GM18951 (cell line): ENCODE data around the gene PRSS27.

ENCODE experiments used
- POLR2A ChIP-seq: IDR thresholded peaks from 4 replicates; pipeline ENCODE4 v1.6.1; 2011; ENCODE audit warnings: mild to moderate bottlenecking; ENCODE audit not compliant: insufficient read length, insufficient read depth; ENCODE audit errors: extremely low read depth
- in situ Hi-C: fragments of 300-500 bp; cut with MboI; formaldehyde crosslinking; loops from one replicate; pipeline ENCODE4 v1.12.0; 2022; ENCODE audit warnings: low sequenced_read_pairs, mixed read lengths, inconsistent platforms; ENCODE audit not compliant: unreplicated experiment

PRSS27 gene

GRCh38 chr16:2743007-2743810, 23.2 kb upstream of the PRSS27 start:
- TF ChIP-seq POLR2A: no peak
- in situ Hi-C loops: no loop called here

GRCh38 chr16:2742323-2743006, 22.4 kb upstream of the PRSS27 start:
- TF ChIP-seq POLR2A: no peak
- in situ Hi-C loops: no loop called here

DNA sequence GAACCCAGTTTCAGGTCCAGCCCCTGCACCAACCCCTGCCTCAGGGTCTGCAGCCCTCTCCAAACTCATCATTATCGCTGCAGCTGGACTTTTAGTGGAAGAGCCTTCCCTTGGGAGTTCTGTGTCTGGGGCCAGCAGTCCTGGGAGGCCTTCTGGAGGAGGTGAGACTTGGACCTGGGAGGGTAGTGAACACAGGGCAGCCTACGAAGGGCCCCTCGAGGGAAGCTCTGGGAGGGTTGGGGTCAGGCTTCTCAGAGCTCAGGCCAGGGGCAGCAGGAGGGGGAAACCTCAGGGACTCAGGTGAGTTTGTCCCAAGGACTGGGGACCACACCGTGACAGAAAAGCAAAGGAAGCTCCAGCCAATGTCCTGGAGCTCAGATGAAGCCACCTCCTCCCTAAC, 21.1 kb upstream of the PRSS27 start:
- in situ Hi-C loops: no loop called here

GRCh38 chr16:2740476-2740875, 20.5 kb upstream of the PRSS27 start:
- in situ Hi-C loops: no loop called here
- no peak for TF ChIP-seq POLR2A

More for the DNA sequence above, 21.1 kb upstream of the PRSS27 start:
- no peak for TF ChIP-seq POLR2A

DNA sequence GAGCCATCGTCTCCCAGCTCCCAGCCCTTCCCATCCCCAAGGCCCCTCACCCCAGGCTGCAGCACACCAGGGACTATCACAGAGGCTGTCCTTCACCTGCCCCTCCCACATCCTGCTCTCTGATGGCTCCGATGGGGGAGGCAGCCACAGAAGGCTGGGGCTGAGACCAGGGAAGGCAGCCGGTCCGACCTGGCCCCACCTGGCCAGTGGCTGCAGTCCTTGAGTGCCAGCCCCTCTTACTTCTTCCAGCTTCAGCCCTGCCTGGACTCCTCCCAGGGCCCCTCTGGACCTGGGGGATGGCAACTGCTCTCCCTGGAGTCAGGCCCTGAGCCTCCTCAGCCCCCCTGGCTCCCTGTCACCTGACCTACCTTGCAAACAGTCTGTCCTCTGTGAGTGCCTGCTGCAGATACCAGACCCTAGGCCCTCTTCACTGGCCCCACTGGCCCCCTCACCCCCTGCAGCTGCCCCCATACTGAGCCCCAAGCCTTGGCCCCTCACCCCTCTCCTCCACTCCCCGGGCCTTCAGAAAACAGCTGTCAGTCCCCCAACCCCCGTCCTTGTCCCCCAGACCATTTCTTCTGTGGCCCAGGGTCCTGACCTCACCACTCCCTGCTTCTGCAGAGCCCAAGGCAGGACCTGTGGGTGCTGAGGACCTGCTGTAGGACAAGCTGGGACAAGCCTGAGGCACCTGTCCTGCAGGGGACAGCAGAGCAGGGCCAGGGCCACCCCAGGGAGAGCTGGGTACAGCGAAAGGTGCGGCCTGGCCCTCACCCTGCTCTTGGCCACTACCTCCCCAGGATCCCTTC, 19.8 kb upstream of the PRSS27 start:
- in situ Hi-C loops: no loop called here
- TF ChIP-seq POLR2A: no peak

- in situ Hi-C loops: no loop called here
Measured at GRCh38 chr16:2738615-2739014, 18.6 kb upstream of the PRSS27 start.

GRCh38 chr16:2737895-2738418, 17.9 kb upstream of the PRSS27 start:
- in situ Hi-C loops: no loop called here
- no peak for TF ChIP-seq POLR2A

More at GRCh38 chr16:2738615-2739014, 18.6 kb upstream of the PRSS27 start:
- no peak for TF ChIP-seq POLR2A

GRCh38 chr16:2737238-2737605, 17.2 kb upstream of the PRSS27 start:
- no peak for TF ChIP-seq POLR2A
- in situ Hi-C loops: no loop called here

DNA sequence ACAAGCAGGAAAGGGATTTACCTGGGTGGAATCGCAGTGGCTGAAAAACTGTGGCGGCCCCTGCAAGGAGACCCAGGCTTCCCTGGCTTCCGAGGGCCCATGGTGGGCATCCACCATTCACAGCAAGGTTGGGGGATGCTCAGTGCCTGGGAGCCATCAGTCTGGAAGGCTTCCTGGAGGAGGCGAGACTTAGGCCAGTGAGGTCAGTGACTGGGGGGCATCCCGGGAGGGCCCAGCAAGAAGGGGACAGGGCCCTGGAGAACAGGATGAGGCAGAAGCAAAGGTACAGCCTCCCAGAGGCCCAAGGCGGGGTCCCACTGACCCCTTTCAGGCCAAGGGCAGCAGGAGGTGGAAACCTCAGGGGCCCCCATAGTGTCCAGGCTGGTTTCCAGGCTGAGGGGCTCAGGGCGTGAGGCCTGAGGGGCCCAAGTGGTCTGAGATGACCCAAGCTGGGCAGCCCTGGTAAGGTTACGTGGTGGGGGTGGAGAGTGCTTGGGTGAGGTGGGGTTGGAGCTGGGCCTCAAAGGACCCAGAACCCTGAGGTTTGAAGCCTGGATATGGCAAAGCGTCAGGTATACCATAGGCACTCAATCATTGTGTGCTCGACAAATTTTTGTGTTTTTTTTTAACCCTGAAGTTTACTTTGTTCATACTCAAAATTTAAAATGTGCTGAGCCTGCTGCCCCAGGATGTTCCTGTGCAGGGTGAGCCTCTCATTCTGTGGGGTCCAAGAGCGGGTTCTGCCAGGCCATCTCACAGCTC, 16.6 kb upstream of the PRSS27 start:
- no peak for TF ChIP-seq POLR2A
- in situ Hi-C loops: no loop called here

- in situ Hi-C loops: no loop called here
- TF ChIP-seq POLR2A: no peak
Measured at GRCh38 chr16:2734844-2735515, 15.0 kb upstream of the PRSS27 start.

DNA sequence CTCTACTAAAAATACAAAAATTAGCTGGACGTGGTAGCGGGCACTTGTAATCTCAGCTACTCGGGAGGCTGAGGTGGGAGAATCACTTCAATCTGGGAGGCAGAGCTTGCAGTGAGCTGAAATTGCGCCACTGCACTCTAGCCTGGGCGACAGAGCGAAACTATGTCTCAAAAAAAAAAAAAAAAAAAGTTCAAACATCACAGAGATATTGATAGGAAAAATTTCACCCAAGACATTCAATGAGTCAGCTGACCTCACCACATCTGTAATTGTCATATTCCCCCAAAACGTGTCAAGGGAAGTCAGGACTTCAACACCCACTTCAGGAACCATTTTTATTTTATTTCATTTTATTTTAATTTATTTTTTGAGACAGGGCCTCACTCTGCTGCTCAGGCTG, 8.0 kb upstream of the PRSS27 start:
- in situ Hi-C loops: no loop called here
- TF ChIP-seq POLR2A: no peak

DNA sequence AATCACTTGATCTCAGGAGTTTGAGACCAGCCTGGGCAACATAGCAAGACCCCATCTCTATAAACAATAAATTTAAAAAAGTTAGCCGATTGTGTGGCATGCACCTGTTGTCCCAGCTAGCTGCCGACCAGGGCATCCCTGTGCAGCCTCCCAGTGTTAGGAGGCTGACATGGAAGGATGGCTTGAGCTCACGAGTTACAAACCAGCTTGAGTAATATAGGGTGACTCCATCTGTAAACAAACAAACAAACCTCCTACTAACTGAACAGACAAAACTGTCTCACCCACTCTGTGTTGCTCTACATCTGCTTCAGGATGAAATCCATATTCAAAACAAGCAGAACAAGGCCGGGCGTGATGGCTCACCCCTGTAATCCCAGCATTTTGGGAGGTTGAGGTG, 6.9 kb upstream of the PRSS27 start:
- in situ Hi-C loops: no loop called here

More for the DNA sequence above, 6.9 kb upstream of the PRSS27 start:
- TF ChIP-seq POLR2A: no peak
